WTC11 (cell line): ENCODE results near the gene ACOX2. TPM values are rescaled to one million over a fixed set of nuclear protein-coding genes. Genes with fewer than 3 reads are reported as not detected.

Source experiments
- ATAC-seq: fragments of 200-7000 bp; cut with Tn5 transposase; 2 replicates; pipeline ENCODE4 v1.10.0; 2021; ENCODE audit warnings: mild to moderate bottlenecking, moderate library complexity
- CTCF ChIA-PET: fragments of 300-600 bp; sonication (Branson Sonifier 250); formaldehyde crosslinking; loops from one replicate; lab custom pipeline; 2021; ENCODE audit warnings: antibody characterized with exemption; lab: Charles Lee
- POLR2A ChIA-PET: fragments of 350-600 bp; sonication (Branson Sonifier 250); formaldehyde crosslinking; loops from one replicate; lab custom pipeline; 2021; ENCODE audit warnings: antibody characterized with exemption; lab: Charles Lee
- DNase-seq: peaks from one replicate; pipeline ENCODE4 v3.0.0; 2021; ENCODE audit warnings: low spot score
- H3K27ac Mint-ChIP-seq: 2 replicates; pipeline ENCODE4 v1.8.0; 2021; ENCODE audit warnings: mixed read lengths
- H3K27me3 Mint-ChIP-seq: 2 replicates; pipeline ENCODE4 v1.8.0; 2021; ENCODE audit warnings: low read depth, mild to moderate bottlenecking, moderate library complexity, mixed read lengths
- H3K36me3 Mint-ChIP-seq: 2 replicates; pipeline ENCODE4 v1.8.0; 2021; ENCODE audit warnings: mixed read lengths
- H3K4me1 Mint-ChIP-seq: 2 replicates; pipeline ENCODE4 v1.8.0; 2022; ENCODE audit warnings: mixed read lengths
- H3K4me3 Mint-ChIP-seq: 2 replicates; pipeline ENCODE4 v1.8.0; 2021; ENCODE audit warnings: mild to moderate bottlenecking, moderate library complexity, mixed read lengths
- H3K9me3 Mint-ChIP-seq: 2 replicates; pipeline ENCODE4 v1.8.0; 2021; ENCODE audit warnings: mixed read lengths
- ATF1 ChIP-seq: sonication (generic); formaldehyde crosslinking; IDR thresholded peaks from 2 replicates; pipeline ENCODE4 v1.8.1; 2023; ENCODE audit warnings: mild to moderate bottlenecking, moderate library complexity, missing genetic modification reagents
- CDX4 ChIP-seq: fragments of 250-450 bp; sonication (Bioruptor Pico); IDR thresholded peaks from 2 replicates; pipeline ENCODE4 v1.9.0; 2021; ENCODE audit warnings: moderate library complexity, mild to moderate bottlenecking, inconsistent platforms, borderline replicate concordance
- CTCF ChIP-seq: fragments of 200-600 bp; IDR thresholded peaks from 2 replicates; pipeline ENCODE4 v1.8.0; 2022; ENCODE audit warnings: antibody characterized with exemption
- FOXK1 ChIP-seq: sonication (generic); formaldehyde crosslinking; IDR thresholded peaks from 2 replicates; pipeline ENCODE4 v1.8.0; 2022; ENCODE audit warnings: mild to moderate bottlenecking, moderate library complexity, missing genetic modification reagents
- FOXP1 ChIP-seq: sonication (generic); formaldehyde crosslinking; IDR thresholded peaks from 2 replicates; pipeline ENCODE4 v1.8.0; 2022; ENCODE audit warnings: missing genetic modification reagents, mild to moderate bottlenecking, moderate library complexity, borderline replicate concordance
- GRHL2 ChIP-seq: fragments of 250-450 bp; sonication (Bioruptor Pico); IDR thresholded peaks from 2 replicates; pipeline ENCODE4 v1.8.0; 2022; ENCODE audit warnings: mild to moderate bottlenecking, moderate library complexity; ENCODE audit not compliant: insufficient replicate concordance, severe bottlenecking
- GTF2I ChIP-seq: fragments of 250-450 bp; sonication (Bioruptor Pico); conservative IDR thresholded peaks from 2 replicates; pipeline ENCODE4 v1.4.0; 2021; ENCODE audit warnings: mild to moderate bottlenecking
- HMGA2 ChIP-seq: fragments of 250-450 bp; sonication (Bioruptor Pico); IDR thresholded peaks from 2 replicates; pipeline ENCODE4 v1.4.0; 2021; ENCODE audit warnings: mild to moderate bottlenecking, moderate library complexity
- IRF2 ChIP-seq: sonication (generic); formaldehyde crosslinking; IDR thresholded peaks from 2 replicates; pipeline ENCODE4 v1.8.0; 2022; ENCODE audit warnings: low read depth, missing genetic modification reagents, borderline replicate concordance
- JAZF1 ChIP-seq: fragments of 250-450 bp; sonication (Bioruptor Pico); IDR thresholded peaks from 2 replicates; pipeline ENCODE4 v1.9.0; 2021; ENCODE audit warnings: moderate library complexity, mild to moderate bottlenecking, inconsistent platforms
- KAT7 ChIP-seq: sonication (generic); formaldehyde crosslinking; IDR thresholded peaks from 2 replicates; pipeline ENCODE4 v1.8.1; 2023; ENCODE audit warnings: missing genetic modification reagents, mild to moderate bottlenecking, borderline replicate concordance
- MAX ChIP-seq: sonication (generic); formaldehyde crosslinking; IDR thresholded peaks from 2 replicates; pipeline ENCODE4 v1.8.0; 2022; ENCODE audit warnings: mild to moderate bottlenecking, missing genetic modification reagents
- STAT6 ChIP-seq: sonication (generic); formaldehyde crosslinking; conservative IDR thresholded peaks from 2 replicates; pipeline ENCODE4 v1.8.1; 2023; ENCODE audit warnings: mild to moderate bottlenecking, low read depth, missing genetic modification reagents, moderate library complexity
- TEAD1 ChIP-seq: sonication (generic); formaldehyde crosslinking; IDR thresholded peaks from 2 replicates; pipeline ENCODE4 v1.8.0; 2022; ENCODE audit warnings: mild to moderate bottlenecking, missing genetic modification reagents
- USF1 ChIP-seq: sonication (generic); formaldehyde crosslinking; IDR thresholded peaks from 2 replicates; pipeline ENCODE4 v1.8.0; 2022; ENCODE audit warnings: mild to moderate bottlenecking, missing genetic modification reagents
- USF2 ChIP-seq: sonication (generic); formaldehyde crosslinking; IDR thresholded peaks from 2 replicates; pipeline ENCODE4 v1.8.1; 2023; ENCODE audit warnings: mild to moderate bottlenecking, missing genetic modification reagents, moderate library complexity
- ZNF138 ChIP-seq: sonication (generic); formaldehyde crosslinking; conservative IDR thresholded peaks from 2 replicates; pipeline ENCODE4 v1.8.1; 2022; ENCODE audit warnings: mild to moderate bottlenecking, moderate library complexity, missing genetic modification reagents
- ZNF512 ChIP-seq: sonication (generic); formaldehyde crosslinking; IDR thresholded peaks from 2 replicates; pipeline ENCODE4 v1.8.1; 2022; ENCODE audit warnings: missing genetic modification reagents, borderline replicate concordance
- ZNF532 ChIP-seq: fragments of 250-450 bp; sonication (Bioruptor Pico); IDR thresholded peaks from 2 replicates; pipeline ENCODE4 v1.9.0; 2021; ENCODE audit warnings: mild to moderate bottlenecking, borderline replicate concordance
- total RNA-seq: library from RNA; stranded (reverse); gene quantifications from 3 replicates; pipeline ENCODE4 v1.2.3, GENCODE V29; 2021

The ACOX2 gene
- total RNA-seq, 1 experiment from 2014 or later, result 1.1 TPM

GRCh38 chr3:58508437-58508836, 28.6 kb downstream of the ACOX2 start:
- H3K27ac Mint-ChIP-seq, result peak overlapping the region; percentile 20; the same call in 1 of the 2 replicates
- ChIA-PET POLR2A (no interaction called here), CTCF (interaction anchor here (1.0 to 1.6 kb wide), 4 partner anchors 17 to 203 kb away, joined by 3 to 5 read pairs (median 4); partner anchors contain the start of genes HTD2 and RPP14)
- DNase-seq (no peak), ATAC-seq (no peak)
- H3K36me3 Mint-ChIP-seq, result no peaks in the 10 kb centered on the region
- H3K4me3 Mint-ChIP-seq, result no peak overlapping the region
- no peaks in the 10 kb centered on the region for H3K27me3 Mint-ChIP-seq
- TF ChIP-seq STAT6 (CRISPR knock-in tag) (no peak), IRF2 (no peak)
- H3K9me3 Mint-ChIP-seq, result no peaks in the 10 kb centered on the region
- H3K4me1 Mint-ChIP-seq, result peaks cover 2% of the 10 kb centered on the region; the same call in 1 of the 2 replicates

- Mint-ChIP-seq H3K36me3 (peaks cover 2% of the 10 kb centered on the region; the same call in 1 of the 2 replicates), H3K4me1 (peaks cover 2% of the 10 kb centered on the region; the same call in 1 of the 2 replicates), H3K9me3 (no peaks in the 10 kb centered on the region), H3K4me3 (no peak overlapping the region), H3K27ac (no peak overlapping the region), H3K27me3 (no peaks in the 10 kb centered on the region)
- ChIA-PET CTCF (interaction anchor here (1.2 to 1.6 kb wide), 3 partner anchors 16 to 202 kb away, joined by 3 to 5 read pairs (median 4); partner anchors contain the start of genes HTD2 and RPP14), POLR2A (no interaction called here)
- ATAC-seq (no peak), DNase-seq (no peak)
- TF ChIP-seq ZNF512 (no peak), TEAD1 (CRISPR knock-in tag) (no peak), MAX (CRISPR knock-in tag) (no peak), ZNF532 (CRISPR knock-in tag) (no peak), KAT7 (CRISPR knock-in tag) (no peak), ATF1 (no peak), ZNF138 (no peak), CDX4 (CRISPR knock-in tag) (no peak), USF1 (no peak), GRHL2 (CRISPR knock-in tag) (no peak), JAZF1 (CRISPR knock-in tag) (no peak), FOXK1 (CRISPR knock-in tag) (no peak), USF2 (CRISPR knock-in tag) (no peak), HMGA2 (CRISPR knock-in tag) (no peak), CTCF (no peak), GTF2I (CRISPR knock-in tag) (no peak), FOXP1 (no peak)
Observed at GRCh38 chr3:58507356-58508078, 29.5 kb downstream of the ACOX2 start.
